GM21381 (cell line): ENCODE results near the gene BBS10.
"Not testable (repeated sequence)": the region's sequence is repeated elsewhere in the genome, so short reads cannot be mapped to it uniquely, and the experiment has no call there.

Experiments used
- ATAC-seq: cut with Tn5 transposase; IDR thresholded peaks from one replicate; pipeline ENCODE4 v1.9.1; 2021; ENCODE audit warnings: mild to moderate bottlenecking, moderate library complexity; ENCODE audit not compliant: unreplicated experiment

Gene BBS10

DNA sequence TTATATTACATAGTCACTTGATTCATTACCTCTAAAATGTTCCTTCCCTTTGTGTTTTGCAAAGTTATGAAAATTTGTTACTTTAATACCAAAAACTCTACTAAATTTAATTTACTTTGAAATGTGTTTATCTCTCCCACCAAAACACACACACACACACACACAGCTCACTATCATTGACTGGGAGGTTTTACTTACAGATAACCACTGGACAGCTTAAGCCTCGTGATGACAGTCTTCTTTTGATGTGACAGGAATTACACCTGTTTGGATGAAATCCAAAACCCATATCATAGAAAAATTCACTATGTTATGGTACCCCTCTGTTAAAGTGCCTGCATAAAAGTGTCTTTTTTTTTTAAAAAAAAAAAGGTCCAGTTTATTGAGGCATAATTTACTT is 15.6 kb downstream of the BBS10 start:
- no peak for ATAC-seq

DNA sequence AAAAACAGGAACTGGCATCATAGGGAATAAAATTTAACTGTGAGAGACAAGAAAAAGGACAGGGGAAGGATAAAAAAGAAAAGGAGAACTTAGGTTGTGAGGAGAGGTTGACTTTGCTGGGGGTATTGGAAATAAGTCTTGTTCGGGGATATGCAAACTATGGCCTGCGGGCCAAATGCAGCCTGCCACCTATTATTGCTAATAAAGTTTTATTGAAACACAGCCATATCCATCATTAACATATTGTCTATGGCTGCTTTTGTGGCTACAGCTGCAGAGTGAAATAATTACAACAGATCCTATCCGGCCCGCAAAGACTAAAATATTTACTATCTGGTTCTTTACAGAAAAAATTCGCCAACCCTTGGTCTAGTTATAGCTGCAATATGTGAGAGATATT is 18.6 kb downstream of the BBS10 start:
- ATAC-seq, result no peak

GRCh38 chr12:76329159-76329558 is 19.1 kb downstream of the BBS10 start:
- ATAC-seq, result no peak

DNA sequence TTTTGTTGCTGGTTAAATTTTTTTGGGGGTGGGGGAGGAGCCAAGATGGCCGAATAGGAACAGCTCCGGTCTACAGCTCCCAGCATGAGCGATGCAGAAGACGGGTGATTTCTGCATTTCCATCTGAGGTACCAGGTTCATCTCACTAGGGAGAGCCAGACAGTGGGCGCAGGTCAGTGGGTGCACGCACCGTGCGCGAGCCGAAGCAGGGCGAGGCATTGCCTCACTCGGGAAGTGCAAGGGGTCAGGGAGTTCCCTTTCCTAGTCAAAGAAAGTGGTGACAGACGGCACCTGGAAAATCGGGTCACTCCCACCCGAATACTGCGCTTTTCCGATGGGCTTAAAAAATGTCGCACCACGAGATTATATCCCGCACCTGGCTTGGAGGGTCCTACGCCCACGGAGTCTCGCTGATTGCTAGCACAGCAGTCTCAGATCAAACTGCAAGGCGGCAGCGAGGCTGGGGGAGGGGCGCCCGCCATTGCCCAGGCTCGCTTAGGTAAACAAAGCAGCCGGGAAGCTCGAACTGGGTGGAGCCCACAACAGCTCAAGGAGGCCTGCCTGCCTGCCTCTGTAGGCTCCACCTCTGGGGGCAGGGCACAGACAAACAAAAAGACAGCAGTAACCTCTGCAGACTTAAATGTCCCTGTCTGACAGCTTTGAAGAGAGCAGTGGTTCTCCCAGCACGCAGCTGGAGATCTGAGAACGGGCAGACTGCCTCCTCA is 28.5 kb downstream of the BBS10 start:
- not testable (repeated sequence) for ATAC-seq

DNA sequence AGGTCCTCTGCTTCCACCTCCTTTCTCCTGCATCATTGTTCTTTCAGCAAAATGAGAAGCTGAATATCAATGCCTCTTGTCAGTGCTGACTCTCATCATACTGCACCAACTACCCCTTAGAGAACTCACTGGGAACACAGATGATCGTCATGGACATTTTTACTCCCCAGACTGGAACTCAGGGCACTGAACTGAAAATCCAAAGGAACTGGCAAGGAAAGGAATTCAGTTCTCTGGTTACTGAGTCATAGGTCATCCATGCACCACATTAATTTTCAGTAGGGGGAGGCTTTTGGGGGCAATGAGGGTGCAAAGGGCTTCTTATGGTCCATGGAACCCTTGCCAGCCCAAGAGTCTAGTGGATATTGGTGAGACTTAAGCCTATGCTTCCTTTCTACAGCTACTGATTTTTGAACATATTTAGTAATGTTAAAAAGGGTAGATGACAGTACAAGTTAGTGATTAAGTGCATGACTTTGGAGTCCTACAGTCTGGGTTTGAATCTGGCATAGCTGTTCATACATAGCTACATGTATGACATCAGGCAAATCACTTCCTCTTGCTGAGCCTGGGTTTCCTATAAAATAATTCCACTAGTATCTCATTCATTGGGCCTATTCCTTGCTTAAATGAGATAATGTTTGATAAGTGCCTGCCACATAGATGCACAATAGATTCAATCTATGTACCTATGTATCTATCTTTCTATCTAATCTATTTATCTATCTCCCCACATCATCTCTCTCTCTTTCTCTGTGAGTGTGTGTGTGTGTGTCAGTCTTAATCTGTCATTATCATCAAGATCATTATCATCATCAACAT is 29.2 kb downstream of the BBS10 start:
- no peak for ATAC-seq

- no peak for ATAC-seq
Measured at GRCh38 chr12:76317976-76318375, 30.2 kb downstream of the BBS10 start.

- ATAC-seq, result no peak
Measured at GRCh38 chr12:76316468-76316867, 31.7 kb downstream of the BBS10 start.

DNA sequence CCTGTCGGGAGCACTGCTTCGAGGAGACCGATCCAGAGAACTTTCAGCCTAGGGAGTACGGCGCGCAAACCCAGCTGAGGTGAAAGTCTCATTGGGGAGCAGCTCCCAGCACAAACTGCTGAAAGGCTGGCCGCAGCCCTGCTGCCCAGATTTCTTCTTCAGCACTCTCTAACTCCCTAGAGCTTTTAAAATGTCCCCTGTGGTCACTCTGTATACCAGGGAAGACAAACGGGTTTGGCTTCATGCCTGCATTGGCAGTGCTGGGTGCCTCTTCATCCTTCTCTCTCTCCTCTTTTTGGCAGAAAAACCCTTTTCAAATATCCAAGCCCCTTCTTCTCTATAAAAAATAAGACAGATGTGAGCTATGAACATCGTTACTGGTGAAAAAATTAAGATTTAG is 34.9 kb downstream of the BBS10 start:
- ATAC-seq, result no peak

DNA sequence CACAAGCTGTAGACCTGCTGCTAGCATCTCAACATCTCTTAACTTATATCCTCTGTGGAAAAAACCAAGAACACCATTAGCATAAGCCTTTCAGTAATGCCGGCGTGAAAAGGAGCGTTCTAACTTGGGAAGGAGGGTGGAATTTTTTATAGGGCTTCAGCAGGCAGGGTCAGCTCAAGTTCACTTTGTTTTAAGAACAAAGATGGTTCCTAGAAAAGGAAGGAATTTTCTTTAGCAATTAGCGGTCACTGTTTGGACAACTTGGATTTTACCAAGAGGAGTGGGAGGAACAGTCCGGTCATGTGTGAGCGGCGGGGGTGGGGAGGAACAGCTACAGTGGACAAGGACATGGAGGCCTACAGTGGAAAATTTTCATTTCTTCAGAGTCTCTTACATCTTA is 35.9 kb downstream of the BBS10 start:
- no peak for ATAC-seq

- no peak for ATAC-seq
Measured at GRCh38 chr12:76311796-76312195, 36.4 kb downstream of the BBS10 start.

DNA sequence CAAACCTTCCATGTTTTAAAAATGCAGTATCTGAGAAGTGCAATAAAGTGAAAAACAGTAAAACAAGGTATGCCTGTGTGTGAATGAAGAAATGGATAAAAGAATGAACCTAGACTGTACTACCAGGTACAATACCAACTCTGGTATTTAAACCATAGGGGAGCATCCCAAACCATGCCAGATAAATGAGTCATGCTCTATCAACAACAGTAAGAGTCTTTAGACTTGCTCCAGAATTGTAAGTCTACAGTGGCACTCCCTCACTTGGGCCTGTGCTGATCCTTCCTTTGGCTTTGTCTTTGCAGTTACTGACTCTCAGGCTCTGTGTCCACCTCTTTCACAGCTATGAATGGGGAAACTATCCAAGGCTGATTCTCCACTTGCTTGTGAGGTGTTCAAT is 38.1 kb downstream of the BBS10 start:
- no peak for ATAC-seq

- no peak for ATAC-seq
Measured at GRCh38 chr12:76308866-76309265, 39.3 kb downstream of the BBS10 start.

GRCh38 chr12:76307083-76307482 is 41.1 kb downstream of the BBS10 start:
- no peak for ATAC-seq

DNA sequence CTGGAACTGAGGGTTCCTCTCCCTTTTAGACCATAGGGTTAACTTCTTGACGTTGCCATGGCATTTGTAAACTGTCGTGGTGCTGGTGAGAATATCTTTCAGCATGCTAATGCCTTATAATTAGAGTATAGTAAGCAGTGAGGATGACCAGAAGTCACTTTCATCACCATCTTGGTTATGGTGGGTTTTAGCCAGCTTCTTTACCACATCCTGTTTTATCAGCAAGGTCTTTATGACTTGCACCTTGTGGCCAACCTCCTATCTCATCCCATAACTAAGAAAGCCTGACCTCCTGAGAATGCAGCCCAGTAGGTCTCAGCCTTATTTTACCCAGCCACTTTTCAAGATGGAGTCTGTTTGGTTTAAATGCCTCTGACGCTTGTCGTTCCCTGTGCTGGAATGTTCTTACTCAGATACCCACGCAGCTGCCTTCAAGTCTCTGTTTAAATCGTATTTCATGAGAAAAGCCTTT is 44.2 kb downstream of the BBS10 start:
- ATAC-seq, result no peak

DNA sequence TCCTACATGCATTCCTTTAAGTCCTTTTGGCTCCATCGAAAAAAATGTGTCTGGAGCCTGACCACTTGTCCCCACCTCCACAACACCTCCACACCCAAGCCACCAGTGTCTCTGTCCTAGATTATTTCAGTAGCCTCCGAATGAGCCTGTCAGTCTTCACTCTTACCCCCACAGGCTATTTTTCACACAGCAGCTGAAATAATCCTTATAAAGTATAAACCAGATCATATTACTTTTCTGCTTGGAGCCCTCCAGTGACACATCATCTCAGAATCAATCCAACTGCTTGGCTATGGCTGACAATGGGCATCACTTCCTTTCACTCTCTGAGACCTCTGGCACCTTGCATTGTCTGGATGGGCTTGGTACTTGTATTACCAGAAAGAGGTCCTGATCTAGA is 44.9 kb downstream of the BBS10 start:
- no peak for ATAC-seq

- ATAC-seq, result no peak
Measured at GRCh38 chr12:76300297-76300665, 47.9 kb downstream of the BBS10 start.

DNA sequence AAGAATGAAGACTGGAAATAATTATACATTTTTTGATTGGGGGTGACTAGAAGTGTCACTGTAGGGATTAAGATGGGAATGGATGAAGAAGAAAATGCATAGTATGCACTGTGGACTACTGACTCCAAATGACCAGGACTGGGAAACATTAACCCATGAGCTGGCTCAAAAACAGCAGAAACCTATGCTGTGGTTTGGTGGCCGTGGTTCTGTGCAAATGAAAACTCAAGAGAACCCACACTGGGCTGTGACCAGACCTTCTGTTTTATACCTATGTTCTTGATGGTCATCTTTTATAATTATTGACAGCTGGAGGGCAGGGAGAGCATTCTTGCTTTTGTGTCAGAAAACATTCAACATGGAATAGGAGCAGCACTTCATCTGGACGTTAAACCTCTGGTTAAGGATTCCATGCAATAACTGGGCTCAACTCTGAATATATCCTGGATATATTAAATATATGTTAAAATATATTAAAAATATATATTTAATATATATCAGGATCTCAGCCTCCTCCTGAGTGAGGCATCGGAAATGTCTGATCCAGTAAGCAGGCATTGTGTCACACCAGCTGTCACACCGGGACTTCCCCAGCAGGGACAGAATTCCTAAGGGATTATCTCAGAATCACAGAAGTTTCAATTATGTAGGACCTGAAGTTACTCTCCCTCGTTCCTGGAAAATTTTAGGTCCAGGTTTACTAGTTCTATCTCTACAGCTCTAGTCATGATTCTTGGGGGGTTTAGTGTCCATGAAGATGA is 48.5 kb downstream of the BBS10 start:
- no peak for ATAC-seq
